Endothelial cell of umbilical vein (primary cell): ENCODE results near the gene GOLT1B. TPM values are rescaled to one million over a fixed set of nuclear protein-coding genes. Genes with fewer than 3 reads are reported as not detected.

ENCODE experiments used
- BruUV-seq: library from RNA; stranded (reverse); fragments of 400-500 nt; replicated peaks from 2 replicates; lab custom pipeline; 2021; lab: Mats Ljungman, UMichigan
- CTCF ChIA-PET: fragments of 300-600, 350-600 bp; sonication (Branson Sonifier 250); formaldehyde crosslinking; loops from one replicate; lab custom pipeline; 2021; ENCODE audit warnings: antibody characterized with exemption, inconsistent platforms; lab: Charles Lee
- POLR2A ChIA-PET: fragments of 300-600, 350-600 bp; sonication (Branson Sonifier 250); formaldehyde crosslinking; loops from one replicate; lab custom pipeline; 2021; ENCODE audit warnings: antibody characterized with exemption, inconsistent platforms; lab: Charles Lee
- DNase-seq: peaks from one replicate; pipeline ENCODE4 v3.0.0-alpha.2; 2011; ENCODE audit warnings: low read depth, low spot score
- FAIRE-seq: peaks from 2 replicates; lab custom pipeline; 2011; peaks lifted over from hg19 to GRCh38; lab: Jason Lieb, UNC
- H2AFZ ChIP-seq: 2 replicates; pipeline ENCODE4 v1.6.0; 2012; ENCODE audit warnings: low read depth, low read length, control low read depth, inconsistent platforms
- H3K27ac ChIP-seq: 2 replicates; pipeline ENCODE4 v1.5.1; 2011; ENCODE audit warnings: low read depth, mild to moderate bottlenecking, control low read depth, low read length, moderate library complexity; ENCODE audit not compliant: insufficient read depth
- H3K27me3 ChIP-seq, 2 experiments: 2 replicates each; pipeline versions ENCODE4 v1.6.0 to v1.6.1; 2011; ENCODE audit warnings: low read length in 2 of 2, mixed read lengths in 1 of 2; ENCODE audit not compliant: control insufficient read depth in 2 of 2, insufficient read depth in 2 of 2
- H3K36me3 ChIP-seq, 2 experiments: 2 replicates in 1 of 2; 3 replicates in 1 of 2; pipeline ENCODE4 v1.5.1; 2011; ENCODE audit warnings: low read length in 2 of 2, mild to moderate bottlenecking in 1 of 2, moderate library complexity in 1 of 2; ENCODE audit not compliant: control insufficient read depth in 2 of 2, insufficient read depth in 2 of 2; ENCODE audit errors: extremely low read depth in 1 of 2
- H3K4me1 ChIP-seq: 3 replicates; pipeline ENCODE4 v1.5.1; 2011; ENCODE audit warnings: mild to moderate bottlenecking, low read length; ENCODE audit not compliant: control insufficient read depth, insufficient read depth; ENCODE audit errors: extremely low read depth
- H3K4me2 ChIP-seq: 2 replicates; pipeline ENCODE4 v1.6.1; 2011; ENCODE audit warnings: low read length, control low read depth, mixed read lengths; ENCODE audit not compliant: insufficient read depth
- H3K4me3 ChIP-seq, 3 experiments: fragments of 200-600 bp in 1 of 3; sonication (generic), shearing (Covaris generic) in 1 of 3; replicated peaks in 1 of 3; 2 replicates each; pipeline ENCODE4 v1.5.1; 2011 to 2016; ENCODE audit warnings: control low read depth in 3 of 3, low read length in 3 of 3, mild to moderate bottlenecking in 2 of 3, inconsistent platforms in 1 of 3, low read depth in 1 of 3, moderate library complexity in 1 of 3; ENCODE audit not compliant: insufficient read depth in 1 of 3
- H3K79me2 ChIP-seq: 2 replicates; pipeline ENCODE4 v1.6.0; 2012; ENCODE audit warnings: low read length, inconsistent platforms; ENCODE audit not compliant: control insufficient read depth, insufficient read depth
- H3K9ac ChIP-seq: replicated peaks from 2 replicates; pipeline ENCODE3; 2011; ENCODE audit warnings: low read length, control low read depth; ENCODE audit not compliant: insufficient read depth; ENCODE audit errors: extremely low read depth
- H3K9me1 ChIP-seq: replicated peaks from 3 replicates; pipeline ENCODE4 v1.6.0; 2011; ENCODE audit warnings: mild to moderate bottlenecking, low read length; ENCODE audit not compliant: control insufficient read depth, insufficient read depth; ENCODE audit errors: extremely low read depth
- H3K9me3 ChIP-seq: replicated peaks from 2 replicates; pipeline ENCODE4 v1.5.1; 2012; ENCODE audit warnings: low read length, inconsistent platforms; ENCODE audit not compliant: control insufficient read depth, insufficient read depth
- H4K20me1 ChIP-seq: replicated peaks from 2 replicates; pipeline ENCODE3; 2011; ENCODE audit warnings: mild to moderate bottlenecking, low read length; ENCODE audit not compliant: control insufficient read depth, insufficient read depth; ENCODE audit errors: extremely low read depth
- EZH2 ChIP-seq: IDR thresholded peaks from 2 replicates; pipeline ENCODE4 v1.6.1; 2012; ENCODE audit warnings: borderline replicate concordance, low read depth, mild to moderate bottlenecking, moderate library complexity, low read length, inconsistent platforms; ENCODE audit not compliant: severe bottlenecking
- FOS ChIP-seq: IDR thresholded peaks from 2 replicates; pipeline ENCODE4 v1.6.1; 2011; ENCODE audit warnings: mild to moderate bottlenecking, low read length, moderate library complexity, borderline replicate concordance; ENCODE audit not compliant: insufficient read depth
- GATA2 ChIP-seq: IDR thresholded peaks from 2 replicates; pipeline ENCODE4 v1.7.0; 2011; ENCODE audit warnings: low read depth, mild to moderate bottlenecking, moderate library complexity, mixed read lengths, low read length; ENCODE audit not compliant: insufficient read length, insufficient read depth
- POLR2AphosphoS5 ChIP-seq: IDR thresholded peaks from 2 replicates; pipeline ENCODE4 v1.6.1; 2012; ENCODE audit warnings: low read depth, mild to moderate bottlenecking, control low read depth, low read length, moderate library complexity; ENCODE audit not compliant: insufficient read depth
- dilution Hi-C: fragments of 300-500 bp; cut with MboI; formaldehyde crosslinking; loops from one replicate; pipeline ENCODE4 v1.15.0; 2019; ENCODE audit warnings: low sequenced_read_pairs; ENCODE audit not compliant: extremely low pct_ligation_motif_present
- intact Hi-C: fragments of 100-400 bp; cut with micrococcal nuclease; formaldehyde crosslinking; loops from one replicate; pipeline ENCODE4 v1.10.0; 2022
- polyA plus RNA-seq, 4 experiments: library from polyadenylated mRNA; depleted of rRNA in 3 of 4; stranded (reverse) in 3 of 4; unstranded in 1 of 4; fragments of >200 nt; gene quantifications; 2 replicates each; pipeline versions ENCODE4 v1.2.1 to v1.2.3, GENCODE V29; 2011 to 2012; ENCODE audit warnings: missing spikeins in 1 of 4
- total RNA-seq: library from RNA; stranded (reverse); gene quantifications from 2 replicates; pipeline ENCODE4 v1.2.3, GENCODE V29; 2021
- TF ChIP-seq, protein P1 (sequence below): IDR thresholded peaks from 2 replicates; pipeline ENCODE4 v1.6.1; 2011; ENCODE audit not compliant: insufficient read depth, insufficient read length
- TF ChIP-seq, protein P2 (sequence below), 2 donors: IDR thresholded peaks; 1 replicate in 1 of 2; 2 replicates in 1 of 2; pipeline ENCODE4 v1.5.1; 2011; ENCODE audit warnings: low read length in 2 of 2, mild to moderate bottlenecking in 2 of 2, moderate library complexity in 2 of 2, control low read depth in 1 of 2, inconsistent platforms in 1 of 2, low read depth in 1 of 2; ENCODE audit not compliant: insufficient read depth in 1 of 2; ENCODE audit errors: extremely low read depth in 1 of 2

Gene GOLT1B
- total and polyA plus RNA-seq, 2 donors (not counting 3 experiments of a cell fraction or from before 2014, with no cell fraction given) = 21.9 to 50.5 TPM

DNA sequence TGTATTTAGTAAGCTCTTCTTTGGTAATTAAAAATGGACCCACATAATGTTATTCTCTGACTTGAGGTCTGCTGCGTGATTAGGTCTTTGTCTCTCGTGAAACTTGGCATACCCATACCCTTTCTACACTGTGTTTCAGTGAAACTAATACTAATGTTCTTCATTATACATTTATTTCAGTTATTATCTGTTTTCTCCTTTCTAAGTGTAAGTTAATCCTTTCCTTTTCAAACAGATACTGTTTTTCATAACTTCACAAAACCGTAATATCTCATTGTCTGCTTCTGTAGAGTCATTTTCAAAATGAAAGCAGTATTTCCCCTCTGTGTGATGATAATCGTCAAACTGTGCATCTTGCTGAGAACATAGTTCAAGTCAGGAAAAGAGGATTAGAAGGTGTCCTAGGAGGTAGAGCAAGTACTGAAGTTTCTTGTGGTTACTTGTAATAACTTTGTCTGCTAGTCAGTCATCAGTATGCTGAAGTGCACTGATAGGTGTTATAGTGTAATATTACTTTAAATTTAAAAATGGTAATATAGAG is 48.2 kb upstream of the GOLT1B start:
- TF ChIP-seq POLR2AphosphoS5 = no peak
- no peak for TF ChIP-seq FOS
- TF ChIP-seq, protein P1, sequence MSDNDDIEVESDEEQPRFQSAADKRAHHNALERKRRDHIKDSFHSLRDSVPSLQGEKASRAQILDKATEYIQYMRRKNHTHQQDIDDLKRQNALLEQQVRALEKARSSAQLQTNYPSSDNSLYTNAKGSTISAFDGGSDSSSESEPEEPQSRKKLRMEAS = no peak
- no peak for TF ChIP-seq EZH2
- TF ChIP-seq, protein P2, sequence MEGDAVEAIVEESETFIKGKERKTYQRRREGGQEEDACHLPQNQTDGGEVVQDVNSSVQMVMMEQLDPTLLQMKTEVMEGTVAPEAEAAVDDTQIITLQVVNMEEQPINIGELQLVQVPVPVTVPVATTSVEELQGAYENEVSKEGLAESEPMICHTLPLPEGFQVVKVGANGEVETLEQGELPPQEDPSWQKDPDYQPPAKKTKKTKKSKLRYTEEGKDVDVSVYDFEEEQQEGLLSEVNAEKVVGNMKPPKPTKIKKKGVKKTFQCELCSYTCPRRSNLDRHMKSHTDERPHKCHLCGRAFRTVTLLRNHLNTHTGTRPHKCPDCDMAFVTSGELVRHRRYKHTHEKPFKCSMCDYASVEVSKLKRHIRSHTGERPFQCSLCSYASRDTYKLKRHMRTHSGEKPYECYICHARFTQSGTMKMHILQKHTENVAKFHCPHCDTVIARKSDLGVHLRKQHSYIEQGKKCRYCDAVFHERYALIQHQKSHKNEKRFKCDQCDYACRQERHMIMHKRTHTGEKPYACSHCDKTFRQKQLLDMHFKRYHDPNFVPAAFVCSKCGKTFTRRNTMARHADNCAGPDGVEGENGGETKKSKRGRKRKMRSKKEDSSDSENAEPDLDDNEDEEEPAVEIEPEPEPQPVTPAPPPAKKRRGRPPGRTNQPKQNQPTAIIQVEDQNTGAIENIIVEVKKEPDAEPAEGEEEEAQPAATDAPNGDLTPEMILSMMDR (IDR thresholded peaks at IDR 0.05; ENCODE audit: extremely low read depth in 1 of 2, insufficient read depth in 1 of 2, low read depth in 1 of 2, low read length in 2 of 2) = no peak
- TF ChIP-seq GATA2 = no peak
- BruUV-seq = no TSS peak
- H3K79me2 ChIP-seq = no peaks in the 10 kb centered on the region
- dilution Hi-C loops = no loop called here
- no peak overlapping the region for H3K27ac ChIP-seq
- H2AFZ ChIP-seq = no peak overlapping the region
- H3K27me3 ChIP-seq = no peaks in the 10 kb centered on the region
- DNase-seq = no peak
- no peaks in the 10 kb centered on the region for H3K4me1 ChIP-seq
- FAIRE-seq = no peak
- no peak overlapping the region for H3K4me2 ChIP-seq
- no peak overlapping the region for H3K4me3 ChIP-seq
- H3K9me1 ChIP-seq = no peaks in the 10 kb centered on the region
- H4K20me1 ChIP-seq = no peaks in the 10 kb centered on the region
- intact Hi-C loops = loop anchor here (5.0 kb wide), 3 partner anchors 156 to 206 kb away; no protein-coding TSS in a partner anchor
- peaks cover 0 to 3% of the 10 kb centered on the region in 2 experiments for H3K36me3 ChIP-seq
- no peak overlapping the region for H3K9ac ChIP-seq
- H3K9me3 ChIP-seq = no peaks in the 10 kb centered on the region
- CTCF ChIA-PET = interaction anchor here (2.3 to 3.1 kb wide), 2 partner anchors 140 kb away, joined by 6 to 23 read pairs; no protein-coding TSS in a partner anchor
- POLR2A ChIA-PET = no interaction called here
